ENCODE results near the gene VWA1.
"Not testable (repeated sequence)": the region's sequence is repeated elsewhere in the genome, so short reads cannot be mapped to it uniquely, and the experiment has no call there.

Gene VWA1

DNA sequence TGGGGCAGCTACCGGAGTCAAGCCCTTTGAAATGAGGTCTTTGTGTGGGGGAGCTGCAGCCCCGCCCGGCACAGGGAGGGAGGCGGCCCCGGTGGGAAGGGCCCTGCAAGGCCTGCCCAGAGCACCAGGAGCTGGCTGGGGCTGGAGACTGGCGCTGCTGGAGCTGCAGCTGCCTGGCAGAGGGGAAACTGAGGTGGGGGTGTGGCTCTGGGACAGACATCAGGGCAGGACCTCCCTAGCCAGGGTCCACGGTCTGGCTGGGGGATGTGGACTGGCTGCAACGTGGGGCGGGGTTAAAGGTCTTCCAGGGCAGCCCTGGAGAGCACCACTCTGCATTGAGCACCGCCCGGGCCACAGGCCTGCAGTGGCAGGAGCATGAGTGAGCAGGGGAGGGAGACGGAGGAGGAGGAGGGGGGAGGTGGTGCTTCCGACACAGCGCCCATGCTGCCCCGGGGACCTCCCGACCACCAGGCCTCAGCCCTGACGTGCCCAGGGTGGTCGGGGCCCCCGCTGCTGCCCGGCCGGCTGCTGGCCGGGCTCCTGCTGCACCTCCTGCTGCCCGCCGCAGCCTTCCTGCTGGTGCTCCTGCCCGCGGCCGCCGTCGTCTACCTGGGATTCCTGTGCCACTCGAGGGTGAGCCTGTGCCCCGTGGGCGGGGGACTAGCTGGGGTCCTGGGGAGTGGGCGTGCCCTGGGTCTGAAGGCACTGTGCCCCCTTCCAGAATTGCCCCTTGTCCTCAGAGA lies 9.6 kb upstream of the VWA1 start:
- DNase-seq = no peak

DNA sequence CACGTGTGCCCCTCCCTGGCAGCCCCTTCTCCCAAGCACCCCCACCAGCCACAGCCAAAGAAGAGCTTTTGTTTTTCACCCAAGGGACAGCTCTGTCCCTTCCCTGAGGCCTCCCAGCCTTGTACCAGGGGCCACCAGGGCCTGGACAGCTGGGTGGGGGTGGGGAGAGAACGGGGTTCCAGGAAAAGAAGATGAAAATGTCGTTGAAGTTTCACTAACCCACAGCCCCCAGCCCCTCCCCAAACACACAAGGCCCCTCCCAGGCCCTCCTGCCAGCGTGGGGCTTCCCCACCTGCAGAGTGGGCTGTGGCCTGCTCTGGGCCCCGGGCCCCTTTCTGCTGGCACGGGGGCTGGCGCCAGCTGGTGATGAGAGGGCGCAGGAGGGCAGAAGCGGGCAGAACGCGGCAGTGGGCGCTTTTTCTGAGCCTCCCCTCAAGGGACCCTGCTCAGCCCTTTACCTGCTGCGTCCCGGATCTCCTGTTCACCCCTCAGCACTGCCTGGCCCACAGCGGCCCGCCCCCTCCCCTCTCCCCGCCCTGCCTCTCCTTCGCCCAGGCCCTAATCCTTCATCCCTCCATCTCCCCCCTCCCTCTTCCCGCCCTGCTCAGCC lies 8.9 kb upstream of the VWA1 start:
- DNase-seq = no peak

DNA sequence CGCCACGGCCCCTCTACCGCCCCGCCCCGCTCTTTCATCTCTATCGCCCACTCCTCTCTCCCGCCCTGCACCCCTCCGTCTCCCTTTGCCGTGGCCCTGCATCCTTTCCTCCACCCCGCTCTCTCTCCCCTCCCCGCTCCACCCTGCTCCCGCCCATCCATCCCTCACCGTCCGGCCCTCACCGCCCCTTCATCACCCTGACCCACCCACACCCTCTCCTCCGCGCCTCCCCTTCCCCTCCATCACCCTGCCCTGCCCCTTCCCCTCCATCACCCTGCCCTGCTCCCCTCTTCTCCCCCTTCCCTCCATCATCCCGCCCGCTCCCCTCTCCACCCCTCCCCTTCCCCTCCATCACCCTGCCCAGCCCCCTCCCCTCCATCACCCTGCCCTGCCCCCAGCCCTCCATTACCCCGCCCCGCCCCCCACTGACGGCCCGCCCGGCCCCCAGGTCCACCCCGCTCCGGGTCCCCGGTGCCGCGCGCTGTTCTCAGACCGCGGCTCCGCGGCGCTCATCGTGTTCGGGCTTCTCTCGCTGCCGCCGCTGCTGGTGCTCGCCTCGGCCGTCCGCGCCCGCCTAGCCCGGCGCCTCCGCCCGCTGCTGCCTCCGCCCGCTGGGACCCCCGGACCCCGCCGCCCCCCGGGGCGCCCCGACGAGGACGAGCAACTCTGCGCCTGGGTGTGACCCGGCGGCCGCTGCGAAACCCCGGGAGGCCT lies 8.2 kb upstream of the VWA1 start:
- no peak for DNase-seq

DNA sequence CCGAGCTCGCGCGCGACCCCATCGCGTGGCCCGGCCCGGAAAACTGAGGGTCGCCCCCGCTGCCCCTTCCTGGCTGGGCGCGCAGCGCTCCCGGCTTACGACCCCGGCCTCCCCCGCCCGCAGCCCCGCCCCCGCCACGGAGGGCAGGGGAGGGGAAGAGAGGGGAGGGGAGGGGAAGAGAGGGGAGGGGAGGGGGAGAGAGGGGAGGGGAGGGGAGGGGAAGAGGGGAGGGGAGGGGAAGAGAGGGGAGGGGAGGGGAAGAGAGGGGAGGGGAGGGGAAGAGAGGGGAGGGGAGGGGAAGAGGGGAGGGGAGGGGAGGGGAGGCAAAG lies 7.7 kb upstream of the VWA1 start:
- DNase-seq = no peak

DNA sequence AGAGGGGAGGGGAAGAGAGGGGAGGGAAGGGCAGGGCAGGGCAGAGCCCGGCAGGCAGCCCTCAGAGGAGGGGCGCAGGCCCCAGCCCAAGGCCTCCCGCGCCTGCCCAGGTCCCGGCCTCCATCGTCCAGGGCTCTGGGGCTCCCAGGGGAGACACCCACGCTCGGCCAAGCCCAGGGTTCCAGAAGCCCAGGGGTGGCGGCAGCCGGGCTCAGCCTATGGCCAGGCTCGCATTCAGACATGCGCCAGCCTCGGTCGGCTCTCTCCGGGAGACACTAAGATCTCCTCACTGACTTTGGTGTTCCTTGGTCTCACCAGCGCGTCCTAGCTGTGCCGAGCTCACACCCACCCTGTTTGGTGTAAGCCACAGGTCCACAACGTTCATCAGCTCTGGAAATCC lies 7.3 kb upstream of the VWA1 start:
- DNase-seq = no peak

DNA sequence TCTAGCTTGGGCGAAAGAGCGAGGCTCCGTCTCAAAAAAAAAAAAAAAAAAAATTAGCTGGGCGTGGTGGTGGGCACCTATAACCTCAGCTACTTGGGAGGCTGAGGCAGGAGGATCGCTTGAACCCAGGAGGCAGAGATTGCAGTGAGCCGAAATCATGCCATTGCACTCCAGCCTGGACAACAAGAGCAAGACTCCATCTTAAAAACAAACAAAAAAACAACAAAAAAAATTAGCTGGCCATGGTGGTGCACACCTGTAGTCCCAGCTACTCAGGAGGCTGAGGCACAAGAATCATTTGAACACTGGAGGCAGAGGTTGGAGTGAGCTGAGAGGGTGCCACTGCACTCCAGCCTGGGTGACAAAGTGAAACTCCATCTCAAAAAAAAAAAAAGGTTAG lies 6.5 kb upstream of the VWA1 start:
- DNase-seq = not testable (repeated sequence)

DNA sequence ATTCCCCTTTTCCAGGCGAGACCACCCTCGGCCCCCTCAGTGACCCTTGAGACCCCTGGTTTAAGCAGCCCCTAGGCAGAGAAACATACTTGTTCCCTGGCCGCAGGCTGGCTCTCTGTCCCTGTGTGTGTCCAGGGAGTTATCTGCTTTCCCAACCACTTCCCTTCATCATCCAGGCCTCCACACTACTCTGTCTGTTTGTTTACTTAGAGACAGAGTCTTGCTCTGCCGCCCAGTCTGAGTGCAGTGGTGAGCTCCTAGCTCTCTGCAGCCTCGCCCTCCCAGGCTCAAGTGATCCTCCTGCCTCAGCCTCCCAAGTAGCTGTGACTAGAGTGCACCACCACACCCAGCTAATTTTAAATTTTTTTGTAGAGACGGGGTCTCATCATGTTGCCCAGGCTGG lies 5.8 kb upstream of the VWA1 start:
- DNase-seq = no peak

DNA sequence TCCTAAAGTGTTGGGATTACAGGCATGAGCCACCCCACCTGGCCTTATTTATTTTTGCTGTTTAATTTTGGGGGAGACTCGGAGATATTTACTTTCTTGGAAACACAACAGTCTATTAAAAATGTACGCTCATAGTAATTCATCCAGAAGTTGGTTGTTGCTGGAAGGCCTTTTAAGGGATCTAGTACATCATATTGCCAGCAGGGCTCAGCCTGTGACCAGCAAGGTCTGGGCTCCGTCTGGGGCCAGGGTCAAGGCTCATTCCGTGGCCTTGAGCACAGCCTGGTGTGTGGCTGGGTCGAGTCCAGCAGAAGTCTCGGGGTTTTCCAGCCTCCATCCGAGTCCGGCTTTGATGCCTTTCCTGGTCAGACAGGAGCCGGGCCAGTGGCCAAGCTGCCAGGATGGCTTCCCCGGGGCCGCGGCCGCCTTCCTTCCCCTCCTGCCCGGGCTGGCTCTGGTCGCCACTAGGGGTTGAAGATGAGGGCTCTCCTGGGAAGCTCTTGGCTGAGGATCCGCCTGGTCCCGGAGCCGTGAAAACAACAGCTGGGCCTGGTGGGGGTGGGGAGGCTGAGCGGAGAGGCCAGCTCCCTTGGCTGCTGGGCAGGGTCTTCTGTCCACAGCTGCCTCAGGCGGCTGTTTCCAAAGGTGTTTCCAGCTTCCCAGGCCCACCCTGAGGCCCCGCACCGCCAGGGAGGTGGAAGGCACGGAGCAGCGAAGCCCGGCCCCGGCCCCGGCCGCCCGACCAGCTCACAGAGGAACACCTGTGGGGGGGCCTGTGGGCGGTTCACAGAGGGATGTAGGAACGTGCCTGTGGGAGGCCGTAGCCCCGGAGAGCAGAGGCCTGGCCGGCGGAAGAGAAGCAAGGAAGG lies 5.1 kb upstream of the VWA1 start:
- no peak for DNase-seq

DNA sequence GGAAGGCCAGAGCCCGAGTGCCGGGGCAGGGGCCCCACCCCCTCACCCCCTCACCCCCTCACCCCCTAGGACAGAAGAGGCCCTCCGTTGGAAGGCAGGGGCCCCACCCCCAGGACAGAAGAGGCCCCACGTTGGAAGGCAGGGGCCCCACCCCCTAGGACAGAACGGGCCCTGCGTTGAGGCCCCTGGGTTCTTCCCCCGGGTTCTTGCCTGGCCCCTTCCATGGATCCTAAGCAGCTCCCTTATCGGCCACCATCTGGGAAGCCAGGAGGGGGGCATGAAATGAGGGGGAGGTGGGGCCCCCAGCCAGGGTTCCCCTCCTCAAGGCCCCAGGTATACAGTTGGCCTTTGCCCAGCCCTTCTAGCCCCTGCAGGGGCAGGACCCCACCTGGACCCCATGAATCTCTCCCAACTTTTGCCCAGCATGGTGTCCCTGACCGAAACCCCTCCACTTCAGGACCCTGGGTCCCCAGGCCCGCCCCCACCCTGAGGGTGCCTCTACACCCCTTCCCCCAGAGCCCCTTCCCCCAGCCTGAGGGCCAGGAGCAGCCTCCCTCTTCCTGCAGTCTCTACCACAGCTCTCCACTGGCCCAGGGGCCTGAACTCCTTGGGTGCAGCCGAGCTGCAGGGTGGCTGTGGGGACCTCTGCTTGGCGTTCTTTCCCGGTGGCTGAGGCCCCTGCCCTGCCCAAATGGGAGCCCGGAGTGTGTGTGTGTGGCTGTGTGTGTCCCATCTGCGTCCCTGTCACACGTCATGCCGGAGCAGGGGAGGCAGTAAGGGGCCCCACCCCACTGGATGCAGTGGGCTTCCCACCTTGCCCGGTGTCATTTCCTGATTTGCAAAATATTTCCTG lies 4.3 kb upstream of the VWA1 start:
- DNase-seq = no peak

DNA sequence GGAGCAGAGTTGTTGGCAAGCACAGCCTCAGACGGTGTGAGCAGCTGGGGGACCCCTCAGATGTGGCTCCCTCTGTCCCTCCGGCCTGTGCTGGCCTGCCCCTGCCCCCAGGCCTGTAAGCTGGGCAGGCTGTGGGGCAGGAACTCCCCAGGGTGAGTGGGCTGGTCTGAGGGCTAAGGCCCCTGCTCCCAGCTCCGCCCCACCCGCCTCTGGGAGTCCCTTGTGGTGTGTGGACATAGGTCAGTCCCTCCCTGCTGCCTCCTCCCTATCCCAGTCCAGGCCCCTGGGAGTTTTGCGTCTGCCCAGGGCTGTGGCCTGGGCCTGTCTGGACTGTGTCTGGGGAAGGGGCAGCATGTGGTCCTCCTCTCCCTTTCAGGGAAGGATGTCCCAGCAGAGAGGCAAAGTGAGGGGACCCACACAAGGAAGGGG lies 3.6 kb upstream of the VWA1 start:
- no peak for DNase-seq

DNA sequence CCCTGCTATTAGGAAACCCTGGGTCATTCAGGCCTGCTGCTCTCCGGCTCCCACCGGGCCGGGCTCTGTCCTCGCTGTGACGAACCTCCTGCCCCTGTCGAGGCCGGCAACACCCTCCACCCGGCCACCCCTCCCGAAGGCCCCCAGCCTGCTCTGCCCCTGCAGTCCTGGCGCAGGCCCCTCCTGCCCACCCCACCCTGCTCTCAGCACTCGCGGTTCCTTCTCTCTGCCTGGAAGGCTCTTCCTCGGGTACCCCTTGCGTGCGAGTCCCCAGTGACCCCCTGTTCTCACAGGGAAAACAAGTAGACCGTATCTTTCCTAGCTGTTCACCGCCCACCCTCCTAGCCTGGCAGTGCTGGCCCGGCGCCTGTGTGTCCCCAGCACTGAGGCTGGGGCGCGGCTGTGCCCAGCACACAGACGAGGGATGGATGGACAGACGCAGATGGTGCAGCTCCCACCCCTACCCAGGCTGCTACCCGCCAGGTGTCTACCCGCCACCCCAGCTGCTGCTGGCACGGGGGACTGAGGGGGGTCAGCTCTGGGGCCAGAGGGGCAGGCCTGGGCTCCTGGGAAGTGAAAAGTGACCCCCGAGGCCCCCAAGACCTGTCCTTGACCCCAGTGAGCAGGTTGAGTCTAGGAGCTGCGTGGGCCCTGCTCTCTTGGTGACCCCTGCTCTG lies 3.1 kb upstream of the VWA1 start:
- no peak for DNase-seq

DNA sequence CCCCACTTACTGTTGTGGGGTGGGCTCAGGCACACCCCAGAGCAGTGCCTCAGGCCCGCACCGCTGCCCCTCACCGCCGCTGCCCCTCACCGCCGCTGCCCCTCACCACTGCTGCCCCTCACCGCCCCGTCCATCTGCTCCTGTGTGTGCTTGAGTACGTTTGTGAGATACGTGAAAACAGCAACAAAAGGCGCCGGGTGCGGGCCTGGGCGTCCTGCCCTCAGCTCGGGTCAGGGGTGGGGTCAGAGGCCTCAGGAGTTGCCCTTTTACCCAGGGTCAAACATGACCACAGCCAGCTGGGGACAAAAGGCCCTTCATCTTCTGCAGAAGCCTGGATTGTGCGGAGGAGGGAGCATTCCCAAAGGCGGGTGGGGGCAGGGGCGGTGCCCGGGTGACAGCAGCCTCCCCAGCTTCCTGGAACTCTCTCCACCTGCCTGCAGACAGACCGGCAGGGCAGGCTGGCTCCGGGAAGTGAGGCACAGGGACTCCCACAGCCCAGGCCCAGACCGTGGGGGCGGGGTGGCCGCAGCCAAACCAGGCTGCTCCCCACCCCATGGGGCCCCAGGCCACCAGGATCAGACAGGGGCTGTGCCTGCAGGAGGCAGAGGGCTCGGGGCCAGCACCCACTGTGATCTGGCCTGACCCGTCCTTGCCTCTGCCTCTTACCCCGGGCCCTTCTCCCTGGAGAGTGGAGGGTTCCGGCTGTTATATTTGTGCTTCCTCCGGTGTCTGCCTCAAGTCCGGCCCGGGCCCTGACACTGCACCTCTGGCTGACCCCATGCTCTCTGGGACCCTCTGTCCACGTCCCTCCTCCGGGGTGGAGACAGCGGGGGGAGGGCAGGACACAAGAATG lies 2.3 kb upstream of the VWA1 start:
- DNase-seq = no peak

DNA sequence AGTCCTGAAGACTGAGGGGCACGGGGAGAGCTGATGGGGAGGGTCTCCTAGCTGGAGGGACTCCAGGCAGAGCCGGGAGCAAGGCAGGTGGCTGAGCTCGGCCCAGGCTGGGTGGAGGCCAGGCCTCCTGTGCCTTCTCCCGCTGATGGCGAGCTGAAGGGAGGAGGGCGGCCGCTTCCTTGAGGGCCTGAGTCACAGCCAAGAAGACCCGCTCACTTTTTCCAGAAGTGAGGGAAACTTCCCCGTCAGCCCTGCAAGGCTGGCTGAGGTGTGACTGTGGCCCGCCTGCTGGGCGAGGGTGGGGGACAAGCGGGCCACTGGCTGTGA lies 1.7 kb upstream of the VWA1 start:
- no peak for DNase-seq

DNA sequence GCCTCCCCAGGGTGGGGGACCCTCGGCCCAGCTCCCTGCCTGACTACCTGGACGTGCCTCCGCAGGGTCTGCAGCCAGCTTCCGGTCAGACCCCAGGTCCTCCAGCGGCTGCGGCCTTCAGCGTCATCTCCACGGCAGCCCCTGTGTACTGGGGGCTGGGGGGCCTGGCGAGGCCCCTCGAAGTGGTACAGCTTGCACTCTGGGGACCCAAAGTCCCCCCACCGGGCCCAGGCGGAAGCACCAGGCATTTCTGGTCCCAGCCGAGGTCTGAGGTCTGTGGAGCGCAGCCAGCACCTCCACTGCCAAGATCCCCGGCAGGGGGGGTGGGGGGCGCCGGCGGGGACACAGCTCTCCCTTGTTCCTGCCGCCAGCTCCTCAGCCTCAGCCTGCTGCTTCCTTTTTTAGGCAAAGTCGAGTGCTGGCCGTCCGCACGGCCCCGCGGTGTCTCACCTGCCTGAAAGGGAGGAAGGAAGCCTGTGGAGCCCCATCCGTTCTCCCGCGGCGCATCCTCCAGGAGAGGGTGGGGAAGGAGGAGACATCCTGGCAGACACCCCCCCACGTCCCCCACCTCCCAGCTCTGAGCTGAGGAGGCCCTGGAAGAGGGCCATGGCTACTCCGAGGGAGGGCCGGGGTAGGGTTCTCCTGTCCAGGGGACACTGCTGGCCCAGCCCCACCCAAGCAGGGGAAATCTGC lies 1.2 kb upstream of the VWA1 start:
- no peak for DNase-seq

DNA sequence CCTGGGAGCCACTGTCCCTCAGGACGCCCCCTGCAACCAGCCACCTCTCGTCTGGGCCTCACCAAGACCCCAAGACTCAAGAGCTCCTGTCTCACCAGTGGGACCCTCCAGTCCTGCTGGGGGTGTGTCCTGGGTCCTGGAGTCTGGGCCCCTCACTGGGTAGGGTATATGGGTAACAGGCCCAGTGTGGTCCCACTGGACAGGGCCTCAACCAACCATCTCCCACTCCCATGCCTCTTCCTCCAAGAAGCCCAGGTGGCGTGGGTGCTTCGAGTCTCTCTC lies 725 bp upstream of the VWA1 start:
- no peak for DNase-seq

DNA sequence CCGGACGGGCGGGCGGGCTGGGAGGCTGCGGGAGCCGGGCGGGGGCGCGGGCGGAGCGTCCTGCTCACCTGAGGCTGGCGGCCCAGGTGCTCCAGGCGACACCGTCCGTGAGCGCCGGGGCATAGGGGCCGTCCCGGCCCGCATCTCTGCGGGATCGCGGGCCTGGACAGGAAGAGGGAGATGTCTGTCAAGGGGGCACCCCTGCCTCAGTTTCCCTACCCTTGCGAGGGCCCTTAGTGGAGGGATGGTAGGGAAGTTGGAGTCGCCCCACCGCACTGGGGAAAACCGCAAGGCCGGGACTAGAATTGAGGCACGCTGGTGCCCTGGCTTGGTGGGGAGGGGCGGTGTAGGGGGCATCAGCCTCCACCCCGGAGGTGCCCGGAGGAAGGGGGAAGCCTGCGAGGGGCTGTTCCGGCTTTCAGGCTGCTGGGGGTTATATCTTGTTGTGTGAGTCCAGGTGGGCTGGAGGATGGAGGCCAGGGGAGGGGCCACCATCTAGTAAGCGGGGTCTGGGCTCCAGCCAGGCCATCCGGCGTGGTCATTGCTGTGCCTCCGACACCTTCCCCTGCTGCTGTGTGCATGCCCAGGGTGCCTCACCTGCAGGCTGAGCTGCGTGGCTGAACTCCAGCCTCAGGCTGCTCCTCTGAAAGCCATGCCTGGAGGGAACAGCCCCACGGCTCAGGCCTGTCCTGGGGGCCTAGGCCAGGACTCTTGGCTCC lies 580 bp downstream of the VWA1 start:
- DNase-seq = no peak

DNA sequence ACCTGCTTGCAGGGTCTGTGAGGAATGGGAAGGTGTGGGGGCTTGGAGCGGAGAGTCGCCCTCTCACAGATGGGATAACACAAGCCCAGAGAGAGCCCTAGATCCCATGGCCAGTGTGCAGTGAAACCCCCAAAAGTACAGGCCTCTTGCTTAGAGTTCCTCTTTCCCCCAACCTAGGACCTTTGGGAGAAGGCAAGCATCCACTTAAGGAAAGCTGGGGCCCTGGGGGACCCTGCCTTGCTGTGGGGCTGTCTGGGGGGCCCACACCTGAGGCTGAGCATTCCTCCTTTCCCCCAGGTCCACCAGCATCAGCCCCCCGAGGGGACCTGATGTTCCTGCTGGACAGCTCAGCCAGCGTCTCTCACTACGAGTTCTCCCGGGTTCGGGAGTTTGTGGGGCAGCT lies 1.1 kb downstream of the VWA1 start:
- DNase-seq = no peak

DNA sequence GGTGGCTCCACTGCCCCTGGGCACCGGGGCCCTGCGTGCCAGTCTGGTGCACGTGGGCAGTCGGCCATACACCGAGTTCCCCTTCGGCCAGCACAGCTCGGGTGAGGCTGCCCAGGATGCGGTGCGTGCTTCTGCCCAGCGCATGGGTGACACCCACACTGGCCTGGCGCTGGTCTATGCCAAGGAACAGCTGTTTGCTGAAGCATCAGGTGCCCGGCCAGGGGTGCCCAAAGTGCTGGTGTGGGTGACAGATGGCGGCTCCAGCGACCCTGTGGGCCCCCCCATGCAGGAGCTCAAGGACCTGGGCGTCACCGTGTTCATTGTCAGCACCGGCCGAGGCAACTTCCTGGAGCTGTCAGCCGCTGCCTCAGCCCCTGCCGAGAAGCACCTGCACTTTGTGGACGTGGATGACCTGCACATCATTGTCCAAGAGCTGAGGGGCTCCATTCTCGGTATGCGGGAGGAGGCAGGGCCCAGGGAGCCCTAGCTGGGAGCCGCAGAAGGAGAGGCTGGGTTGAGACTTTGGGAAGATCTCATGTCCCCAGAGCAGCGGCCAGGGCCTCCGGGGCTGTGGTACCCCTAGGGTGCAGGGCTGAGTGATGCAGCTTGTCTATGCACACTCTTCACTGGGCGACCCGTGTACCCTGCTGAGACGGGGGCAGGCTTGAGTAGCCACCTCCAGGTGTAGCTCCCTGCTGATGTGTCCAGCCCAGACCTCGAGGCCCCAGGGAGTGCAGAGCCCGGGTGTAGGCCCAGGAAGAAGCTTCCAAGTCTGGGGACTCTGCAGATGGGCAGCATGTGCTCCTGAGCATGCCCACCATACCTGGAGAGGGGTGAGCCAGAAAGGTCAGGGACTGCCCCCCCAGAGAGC lies 1.8 kb downstream of the VWA1 start:
- DNase-seq = no peak

DNA sequence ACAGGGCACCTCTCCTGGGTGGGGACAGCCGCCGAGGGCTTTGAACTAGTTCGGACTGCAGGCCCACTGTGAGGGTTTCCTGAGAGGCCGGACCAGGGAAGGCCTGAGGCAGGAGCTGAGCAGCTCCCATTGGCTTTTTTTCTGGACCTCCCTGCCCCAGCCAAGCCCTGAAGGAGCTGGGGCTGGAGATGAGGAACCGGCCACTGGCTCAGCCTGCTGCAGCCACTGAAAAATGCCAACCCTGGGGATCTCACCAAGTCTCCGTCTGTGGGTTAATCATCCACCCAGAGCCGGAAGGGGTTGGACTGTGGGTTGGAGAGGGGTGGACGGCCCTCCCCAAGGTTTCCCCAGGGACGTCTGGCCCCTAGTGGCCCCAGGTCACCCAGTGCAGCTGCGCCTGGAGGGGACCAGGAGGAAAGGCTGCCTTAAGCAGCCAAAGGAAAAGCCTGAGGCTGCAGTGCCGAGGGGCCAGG lies 2.5 kb downstream of the VWA1 start:
- no peak for DNase-seq
